HepG2 (cell line): Measurements from ENCODE around the gene RIMS3. TPM values are rescaled to one million over a fixed set of nuclear protein-coding genes. Genes with fewer than 3 reads are reported as not detected.
A peak's percentile ranks its signal among the peaks of the same experiment; 100 is the strongest.

Experiments
- ATAC-seq: fragments of 200-7000 bp; cut with Tn5 transposase; 3 replicates; pipeline ENCODE4 v1.9.1; 2020; ENCODE audit warnings: mild to moderate bottlenecking, moderate library complexity
- BruUV-seq: library from RNA; stranded (reverse); fragments of 400-500 nt; replicated peaks from 2 replicates; lab custom pipeline; 2021; lab: Mats Ljungman, UMichigan
- CTCF ChIA-PET: fragments of 300-600 bp; formaldehyde crosslinking; extraction: SDS; loops from one replicate; lab custom pipeline; 2021; ENCODE audit warnings: low total read pairs, inconsistent platforms, low intra/inter-chr PET ratio; lab: Yijun Ruan, JAX
- POLR2A ChIA-PET: fragments of 350-600 bp; sonication (Branson Sonifier 250); formaldehyde crosslinking; loops from one replicate; lab custom pipeline; 2020; ENCODE audit warnings: antibody characterized with exemption, inconsistent platforms; lab: Yijun Ruan, JAX
- DNase-seq: peaks from one replicate; pipeline ENCODE4 v3.0.0-alpha.2; 2015; ENCODE audit warnings: low spot score
- FAIRE-seq: peaks from 3 replicates; lab custom pipeline; 2011; peaks lifted over from hg19 to GRCh38; lab: Jason Lieb, UNC
- H2AFZ ChIP-seq: one replicate; pipeline ENCODE4 v1.6.1; 2011; ENCODE audit warnings: low read length, inconsistent platforms
- H3K27ac ChIP-seq: fragments of 300-600 bp; 3 replicates; pipeline ENCODE4 v1.8.0; 2011; ENCODE audit warnings: mixed run types, mild to moderate bottlenecking, mixed read lengths, low read length, inconsistent platforms; ENCODE audit not compliant: insufficient read depth; ENCODE audit errors: extremely low read length
- H3K27me3 ChIP-seq, 2 experiments: fragments of 200-600 bp in 1 of 2; 2 replicates in 1 of 2; 3 replicates in 1 of 2; pipeline versions ENCODE4 v1.6.0 to v1.8.0; 2011; ENCODE audit warnings: low read length in 2 of 2, mild to moderate bottlenecking in 2 of 2, moderate library complexity in 2 of 2, inconsistent platforms in 1 of 2; ENCODE audit not compliant: insufficient read depth in 2 of 2, control insufficient read depth in 1 of 2
- H3K36me3 ChIP-seq, 2 experiments: fragments of 200-600 bp in 1 of 2; replicated peaks in 1 of 2; 2 replicates in 1 of 2; 3 replicates in 1 of 2; pipeline versions ENCODE4 v1.5.1 to v1.8.0; 2011; ENCODE audit warnings: low read length in 2 of 2, inconsistent platforms in 1 of 2; ENCODE audit not compliant: insufficient read depth in 2 of 2, control insufficient read depth in 1 of 2
- H3K4me1 ChIP-seq: 2 replicates; pipeline ENCODE4 v1.5.1; 2012; ENCODE audit warnings: low read length, inconsistent platforms; ENCODE audit not compliant: insufficient read depth
- H3K4me2 ChIP-seq: 2 replicates; pipeline ENCODE4 v1.6.0; 2011; ENCODE audit warnings: low read depth, low read length, inconsistent platforms
- H3K4me3 ChIP-seq, 3 experiments: fragments of 200-600 bp in 1 of 3; sonication (generic), shearing (Covaris generic) in 1 of 3; replicated peaks in 1 of 3; 2 replicates each; pipeline ENCODE4 v1.5.1; 2011 to 2016; ENCODE audit warnings: low read length in 3 of 3, inconsistent platforms in 2 of 3, low read depth in 2 of 3, mild to moderate bottlenecking in 2 of 3, control low read depth in 1 of 3, mixed read lengths in 1 of 3; ENCODE audit not compliant: insufficient read depth in 1 of 3
- H3K79me2 ChIP-seq: one replicate; pipeline ENCODE4 v1.6.1; 2011; ENCODE audit warnings: low read length, inconsistent platforms; ENCODE audit not compliant: insufficient read depth
- H3K9ac ChIP-seq: 2 replicates; pipeline ENCODE4 v1.6.0; 2011; ENCODE audit warnings: mild to moderate bottlenecking, low read depth, low read length, inconsistent platforms; ENCODE audit not compliant: insufficient read depth
- H3K9me3 ChIP-seq: 2 replicates; pipeline ENCODE4 v1.5.1; 2012; ENCODE audit warnings: mild to moderate bottlenecking, low read length
- H4K20me1 ChIP-seq: 2 replicates; pipeline ENCODE4 v1.6.0; 2011; ENCODE audit warnings: inconsistent platforms, mild to moderate bottlenecking, low read length, moderate library complexity; ENCODE audit not compliant: insufficient read depth
- ATF7 ChIP-seq, 2 experiments: fragments of 450-650 bp in 1 of 2; sonication (generic) in 1 of 2; formaldehyde crosslinking in 1 of 2; IDR thresholded peaks; 2 replicates each; pipeline versions ENCODE4 v1.4.0 to v1.6.1; 2016 to 2020; ENCODE audit warnings: antibody characterized with exemption in 1 of 2, mild to moderate bottlenecking in 1 of 2, missing genetic modification reagents in 1 of 2
- BRCA1 ChIP-seq: sonication (generic); formaldehyde crosslinking; IDR thresholded peaks from 2 replicates; pipeline ENCODE4 v1.4.0; 2020; ENCODE audit warnings: missing genetic modification reagents
- CEBPB ChIP-seq: IDR thresholded peaks from 2 replicates; pipeline ENCODE4 v1.6.1; 2011; ENCODE audit warnings: low read depth, low read length, improper control_type of control experiment, borderline replicate concordance
- CHD2 ChIP-seq: IDR thresholded peaks from 2 replicates; pipeline ENCODE4 v1.6.1; 2011; ENCODE audit warnings: low read depth, low read length, improper control_type of control experiment
- GABPA ChIP-seq, 2 experiments: IDR thresholded peaks; 2 replicates each; pipeline ENCODE4 v1.6.1; 2011 to 2016; ENCODE audit warnings: low read depth in 2 of 2, low read length in 1 of 2, missing biosample characterization in 1 of 2, missing genetic modification characterization in 1 of 2
- HMG20A ChIP-seq: IDR thresholded peaks from 2 replicates; pipeline ENCODE4 v1.6.1; 2016; ENCODE audit warnings: borderline replicate concordance
- KDM5A ChIP-seq: fragments of 200-600 bp; sonication (generic); IDR thresholded peaks from 2 replicates; pipeline ENCODE4 v1.7.0; 2018; ENCODE audit warnings: antibody characterized with exemption, mild to moderate bottlenecking, low read length, borderline replicate concordance
- NFE2L1 ChIP-seq: sonication (generic); formaldehyde crosslinking; IDR thresholded peaks from 2 replicates; pipeline ENCODE4 v1.4.0; 2020; ENCODE audit warnings: missing genetic modification reagents, mild to moderate bottlenecking, borderline replicate concordance
- RBM39 ChIP-seq: fragments of 200-400 bp; formaldehyde crosslinking; IDR thresholded peaks from one replicate; pipeline ENCODE4 v1.6.1; 2018; ENCODE audit warnings: antibody characterized with exemption, mild to moderate bottlenecking, low read depth, low read length; ENCODE audit not compliant: poor library complexity, severe bottlenecking
- TOPORS ChIP-seq: sonication (generic); formaldehyde crosslinking; IDR thresholded peaks from 2 replicates; pipeline ENCODE4 v1.8.0; 2023; ENCODE audit warnings: mild to moderate bottlenecking, missing genetic modification reagents
- ZNF33B ChIP-seq: sonication (generic); formaldehyde crosslinking; IDR thresholded peaks from 2 replicates; pipeline ENCODE4 v1.5.1; 2020; ENCODE audit warnings: mild to moderate bottlenecking, missing genetic modification reagents
- ZNF530 ChIP-seq: sonication (generic); formaldehyde crosslinking; IDR thresholded peaks from 2 replicates; pipeline ENCODE4 v1.5.0; 2020; ENCODE audit warnings: low read depth, mild to moderate bottlenecking, missing genetic modification reagents
- ZNF549 ChIP-seq: sonication (generic); formaldehyde crosslinking; IDR thresholded peaks from 2 replicates; pipeline ENCODE4 v1.5.0; 2020; ENCODE audit warnings: missing genetic modification reagents
- ZNF784 ChIP-seq: sonication (generic); formaldehyde crosslinking; IDR thresholded peaks from 2 replicates; pipeline ENCODE4 v1.5.1; 2020; ENCODE audit warnings: missing genetic modification reagents, mild to moderate bottlenecking, borderline replicate concordance
- ZNF790 ChIP-seq: sonication (generic); formaldehyde crosslinking; IDR thresholded peaks from 2 replicates; pipeline ENCODE4 v1.8.0; 2022; ENCODE audit warnings: missing genetic modification reagents, mild to moderate bottlenecking, borderline replicate concordance
- WGBS: methylation state at CpG from one replicate; pipeline ENCODE4 v1.1.6; 2017; ENCODE audit warnings: low lambda C conversion rate; 5-methylcytosine and 5-hydroxymethylcytosine counted together
- in situ Hi-C: cut with HindIII; loops from 2 replicates; pipeline ENCODE4 v1.10.0; 2017; ENCODE audit warnings: low pct_unique_long_range_greater_than_20kb; ENCODE audit not compliant: extremely low pct_ligation_motif_present
- intact Hi-C: fragments of 100-400 bp; cut with micrococcal nuclease; formaldehyde crosslinking; loops from one replicate; pipeline ENCODE4 v1.10.0; 2022; ENCODE audit not compliant: unreplicated experiment
- polyA plus RNA-seq, 8 experiments: library from polyadenylated mRNA; depleted of rRNA in 3 of 8; stranded (reverse) in 7 of 8; unstranded in 1 of 8; fragments of >200 nt; fragmentation: Illumina TruSeq in 4 of 8; extraction: Trizol in 4 of 8; gene quantifications; 2 replicates each; pipeline versions ENCODE4 v1.2.1 to v1.2.3, GENCODE V29; 2011 to 2016; ENCODE audit warnings: low read depth in 4 of 8, missing spikeins in 1 of 8, mixed read lengths in 1 of 8; ENCODE audit not compliant: insufficient read depth in 1 of 8
- total RNA-seq, 5 experiments: library from RNA; depleted of rRNA; stranded (reverse); fragments of >200 nt; fragmentation: Illumina TruSeq; extraction: Trizol; gene quantifications; 2 replicates each; pipeline ENCODE4 v1.2.3, GENCODE V29; 2016; ENCODE audit warnings: low read depth in 1 of 5

RIMS3 gene
- total and polyA plus RNA-seq, 2 of the 13 experiments (the other 11 are each of a cell fraction or from before 2014, with no cell fraction given) = 2.1 to 5.4 TPM

DNA sequence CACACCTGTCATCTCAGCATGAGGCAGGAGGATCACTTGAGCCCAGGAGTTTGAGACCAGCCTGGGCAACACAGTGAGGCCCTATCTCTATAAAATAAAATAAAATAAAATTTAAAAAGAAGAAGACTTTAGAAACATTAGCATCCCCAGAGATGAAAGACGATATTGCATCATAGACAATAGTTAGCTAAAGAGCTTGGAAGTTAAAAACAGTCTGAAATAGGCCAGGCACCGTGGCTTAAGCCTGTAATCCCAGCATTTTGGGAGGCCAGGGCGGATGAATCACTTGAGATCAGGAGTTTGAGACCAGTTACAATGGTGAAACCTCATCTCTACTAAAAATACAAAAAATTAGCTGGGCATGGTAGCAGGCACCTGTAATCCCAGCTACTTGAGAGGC, 59.3 kb downstream of the RIMS3 start:
- Histone ChIP-seq H3K4me2 (no peak overlapping the region), H3K27ac (no peak overlapping the region), H3K9me3 (no peaks in the 10 kb centered on the region), H2AFZ (no peak overlapping the region), H4K20me1 (no peaks in the 10 kb centered on the region), H3K36me3 (no peaks in the 10 kb centered on the region), H3K9ac (no peak overlapping the region), H3K79me2 (no peaks in the 10 kb centered on the region), H3K4me3 (no peak overlapping the region), H3K27me3 (0 out of 5 replicates have a peak, but pooled peaks cover 0 to 3% of the 10 kb centered on the region in 2 experiments), H3K4me1 (no peaks in the 10 kb centered on the region)
- BruUV-seq = no TSS peak
- DNase-seq (no peak), ATAC-seq (no peak), FAIRE-seq (no peak)
- 0% methylated on average over 3 of the region's 3 CpGs for WGBS
- ChIA-PET POLR2A (no interaction called here), CTCF (no interaction called here)
- in situ Hi-C loops = no loop called here
- intact Hi-C loops = no loop called here
- TF ChIP-seq ATF7 (IDR thresholded peaks at IDR 0.05) (0 out of 2 replicates have a peak, but pooled peaks have one; percentile 1), ATF7 (CRISPR knock-in tag; IDR thresholded peaks at IDR 0.05) (no peak), CHD2 (no peak), KDM5A (no peak), CEBPB (peak; percentile 28; the same call in 1 of the 2 replicates), ZNF784 (CRISPR knock-in tag) (no peak), HMG20A (no peak), TOPORS (no peak)

GRCh38 chr1:40599926-40600325, 65.6 kb downstream of the RIMS3 start:
- H3K27me3 ChIP-seq = 0 out of 5 replicates have a peak, but pooled peaks cover 0 to 8% of the 10 kb centered on the region in 2 experiments
- WGBS = 50% methylated on average over 1 of the region's 1 CpG
- CTCF ChIA-PET = no interaction called here
- DNase-seq (no peak), ATAC-seq (no peak), FAIRE-seq (no peak)
- no peak overlapping the region for H2AFZ ChIP-seq
- intact Hi-C loops (no loop called here), in situ Hi-C loops (no loop called here)
- H3K4me1 ChIP-seq = no peaks in the 10 kb centered on the region
- H3K9me3 ChIP-seq = no peaks in the 10 kb centered on the region
- no peak for TF ChIP-seq ZNF549 (CRISPR knock-in tag)
- no peak for TF ChIP-seq BRCA1 (CRISPR knock-in tag)
- TF ChIP-seq GABPA (IDR thresholded peaks at IDR 0.05; ENCODE audit: low read depth, low read length) = no peak
- TF ChIP-seq GABPA (CRISPR knock-in tag; IDR thresholded peaks at IDR 0.05; ENCODE audit: low read depth) = no peak
- no peak for TF ChIP-seq ZNF33B (CRISPR knock-in tag)
- TF ChIP-seq NFE2L1 (CRISPR knock-in tag) = no peak
- TF ChIP-seq RBM39 = no peak
- no peak for TF ChIP-seq ZNF790 (CRISPR knock-in tag)
- TF ChIP-seq ZNF530 (CRISPR knock-in tag) = no peak
- no peaks in the 10 kb centered on the region for H3K36me3 ChIP-seq
- H3K9ac ChIP-seq = no peak overlapping the region
- no peaks in the 10 kb centered on the region for H4K20me1 ChIP-seq
- H3K4me2 ChIP-seq = no peak overlapping the region
- no peaks in the 10 kb centered on the region for H3K79me2 ChIP-seq
- no TSS peak for BruUV-seq
- no peak overlapping the region for H3K27ac ChIP-seq
- H3K4me3 ChIP-seq = no peak overlapping the region
- POLR2A ChIA-PET = no interaction called here
